PC-9 (cell line): ENCODE data around the gene IGLL1. TPM values are rescaled to one million over a fixed set of nuclear protein-coding genes. Genes with fewer than 3 reads are reported as not detected.
"Not testable (repeated sequence)": the region's sequence is repeated elsewhere in the genome, so short reads cannot be mapped to it uniquely, and the experiment has no call there.

Experiments used
- BruUV-seq: library from RNA; stranded (reverse); fragments of 400-500 nt; replicated peaks from 2 replicates; lab custom pipeline; 2021; lab: Mats Ljungman, UMichigan
- CTCF ChIA-PET: fragments of 300-600 bp; sonication (Branson Sonifier 250); formaldehyde crosslinking; loops from one replicate; lab custom pipeline; 2022; ENCODE audit warnings: antibody characterized with exemption; lab: Charles Lee
- POLR2A ChIA-PET: fragments of 300-600 bp; sonication (Branson Sonifier 250); formaldehyde crosslinking; loops from one replicate; lab custom pipeline; 2022; ENCODE audit warnings: antibody characterized with exemption; ENCODE audit not compliant: unreplicated experiment; lab: Charles Lee
- DNase-seq, 2 experiments: peaks; one replicate each; pipeline versions ENCODE4 v3.0.0 to v3.0.0-alpha.2; 2015 to 2022; ENCODE audit warnings: mixed read lengths in 1 of 2
- H2AFZ ChIP-seq: fragments of 200-600 bp; sonication (generic); 2 replicates; pipeline ENCODE4 v1.8.1; 2017; ENCODE audit warnings: antibody characterized with exemption
- H3F3A ChIP-seq: fragments of 200-600 bp; sonication (generic); 2 replicates; pipeline ENCODE4 v1.8.1; 2017; ENCODE audit warnings: antibody characterized with exemption, mild to moderate bottlenecking, low read depth; ENCODE audit not compliant: insufficient read depth
- H3K27ac ChIP-seq: fragments of 200-600 bp; sonication (generic); 2 replicates; pipeline ENCODE4 v1.6.1; 2016; ENCODE audit warnings: mixed run types
- H3K27me3 ChIP-seq: fragments of 200-600 bp; sonication (generic); 2 replicates; pipeline ENCODE4 v1.6.1; 2016; ENCODE audit warnings: low read depth, mixed run types; ENCODE audit not compliant: insufficient read depth
- H3K36me3 ChIP-seq: fragments of 200-600 bp; sonication (generic); 2 replicates; pipeline ENCODE4 v1.6.1; 2016; ENCODE audit warnings: low read depth, mixed run types
- H3K4me1 ChIP-seq: fragments of 200-600 bp; sonication (generic); replicated peaks from 2 replicates; pipeline ENCODE4 v1.6.1; 2016; ENCODE audit warnings: mixed run types; ENCODE audit not compliant: insufficient read depth
- H3K4me2 ChIP-seq: fragments of 200-600 bp; sonication (generic); 2 replicates; pipeline ENCODE4 v1.6.1; 2017; ENCODE audit warnings: mixed run types
- H3K4me3 ChIP-seq: fragments of 200-600 bp; sonication (generic); 2 replicates; pipeline ENCODE4 v1.6.1; 2016; ENCODE audit warnings: mixed run types
- H3K79me2 ChIP-seq: fragments of 200-600 bp; sonication (generic); 2 replicates; pipeline ENCODE4 v1.6.1; 2017; ENCODE audit warnings: low read depth, mixed run types
- H3K9me2 ChIP-seq: fragments of 200-600 bp; sonication (generic); 2 replicates; pipeline ENCODE4 v1.8.1; 2017; ENCODE audit warnings: mild to moderate bottlenecking; ENCODE audit not compliant: insufficient read depth
- H3K9me3 ChIP-seq: fragments of 200-600 bp; sonication (generic); 2 replicates; pipeline ENCODE4 v1.8.1; 2016; ENCODE audit warnings: low read depth; ENCODE audit not compliant: insufficient read depth
- H4K20me1 ChIP-seq: fragments of 200-600 bp; sonication (generic); 2 replicates; pipeline ENCODE4 v1.8.1; 2017; ENCODE audit not compliant: insufficient read depth
- CTCF ChIP-seq: fragments of 200-600 bp; sonication (generic); conservative IDR thresholded peaks from 2 replicates; pipeline ENCODE4 v1.6.1; 2017; ENCODE audit warnings: mixed run types, antibody characterized with exemption, mild to moderate bottlenecking, moderate library complexity
- EZH2 ChIP-seq: fragments of 200-600 bp; sonication (generic); IDR thresholded peaks from 2 replicates; pipeline ENCODE4 v1.8.0; 2017; ENCODE audit warnings: antibody characterized with exemption, low read depth
- intact Hi-C: fragments of 100-400 bp; cut with micrococcal nuclease; formaldehyde crosslinking; loops from one replicate; pipeline ENCODE4 v1.10.0; 2022; ENCODE audit not compliant: unreplicated experiment
- total RNA-seq: library from RNA; stranded (reverse); gene quantifications from 2 replicates; pipeline ENCODE4 v1.2.3, GENCODE V29; 2021

IGLL1 gene
- total RNA-seq, 1 experiment from 2014 or later: not detected

GRCh38 chr22:23603266-23603665, 23.2 kb upstream of the IGLL1 start:
- H3K9me2 ChIP-seq: no peaks in the 10 kb centered on the region
- H3K27ac ChIP-seq: no peak overlapping the region
- no peaks in the 10 kb centered on the region for H3K79me2 ChIP-seq
- H4K20me1 ChIP-seq: no peaks in the 10 kb centered on the region
- no peaks in the 10 kb centered on the region for H3K9me3 ChIP-seq
- CTCF ChIA-PET: no interaction called here
- POLR2A ChIA-PET: no interaction called here
- no TSS peak for BruUV-seq
- intact Hi-C loops: no loop called here
- no peaks in the 10 kb centered on the region for H3K36me3 ChIP-seq
- no peak overlapping the region for H2AFZ ChIP-seq
- TF ChIP-seq CTCF: no peak
- no peak for TF ChIP-seq EZH2
- H3K4me1 ChIP-seq: no peaks in the 10 kb centered on the region
- H3F3A ChIP-seq: no peaks in the 10 kb centered on the region
- H3K27me3 ChIP-seq: peaks cover 36% of the 10 kb centered on the region
- DNase-seq: no peak
- H3K4me2 ChIP-seq: no peak overlapping the region
- no peak overlapping the region for H3K4me3 ChIP-seq

- Histone ChIP-seq H3K4me2 (no peak overlapping the region), H3K9me2 (no peaks in the 10 kb centered on the region), H3K4me3 (no peak overlapping the region), H2AFZ (no peak overlapping the region), H3K79me2 (no peaks in the 10 kb centered on the region), H3K9me3 (no peaks in the 10 kb centered on the region), H3K27ac (no peak overlapping the region), H3K27me3 (peaks cover 25% of the 10 kb centered on the region; the same call in 1 of the 2 replicates), H3K4me1 (no peaks in the 10 kb centered on the region), H4K20me1 (no peaks in the 10 kb centered on the region), H3F3A (no peaks in the 10 kb centered on the region), H3K36me3 (no peaks in the 10 kb centered on the region)
- DNase-seq: no peak
- ChIA-PET CTCF (no interaction called here), POLR2A (no interaction called here)
- no TSS peak for BruUV-seq
- intact Hi-C loops: no loop called here
- TF ChIP-seq EZH2 (no peak), CTCF (no peak)
Observed at GRCh38 chr22:23598805-23599518, 18.9 kb upstream of the IGLL1 start.

GRCh38 chr22:23597576-23598268, 17.6 kb upstream of the IGLL1 start:
- CTCF ChIA-PET, H3K4me2 ChIP-seq, BruUV-seq, H3K27ac ChIP-seq, H4K20me1 ChIP-seq, H3K9me3 ChIP-seq, H3K4me3 ChIP-seq, DNase-seq, H3F3A ChIP-seq, H3K36me3 ChIP-seq, H3K9me2 ChIP-seq, POLR2A ChIA-PET, H2AFZ ChIP-seq, H3K4me1 ChIP-seq, H3K79me2 ChIP-seq, intact Hi-C loops: not testable (repeated sequence)
- peaks cover 13% of the 10 kb centered on the region; the same call in 1 of the 2 replicates for H3K27me3 ChIP-seq

GRCh38 chr22:23595904-23596303, 15.8 kb upstream of the IGLL1 start:
- BruUV-seq, H3K4me3 ChIP-seq, POLR2A ChIA-PET, CTCF ChIA-PET, H4K20me1 ChIP-seq, H3K27ac ChIP-seq, H3F3A ChIP-seq, H3K79me2 ChIP-seq, DNase-seq, H3K36me3 ChIP-seq, H2AFZ ChIP-seq, H3K9me2 ChIP-seq, H3K4me1 ChIP-seq, H3K4me2 ChIP-seq, H3K9me3 ChIP-seq, intact Hi-C loops: not testable (repeated sequence)
- peaks cover 13% of the 10 kb centered on the region; the same call in 1 of the 2 replicates for H3K27me3 ChIP-seq
